SU-DHL-6 (cell line): ENCODE data around the gene GPR62.
A peak's percentile ranks its signal among the peaks of the same experiment; 100 is the strongest.

Experiments
- H2AFZ ChIP-seq: fragments of 200-600 bp; sonication (generic); 2 replicates; pipeline ENCODE4 v1.6.1; 2014; ENCODE audit warnings: low read depth, mild to moderate bottlenecking, moderate library complexity, mixed read lengths, antibody characterized with exemption, low read length; ENCODE audit not compliant: severe bottlenecking
- H3F3A ChIP-seq: fragments of 200-600 bp; shearing (Covaris generic); 2 replicates; pipeline ENCODE4 v1.6.0; 2016; ENCODE audit warnings: antibody characterized with exemption, mild to moderate bottlenecking; ENCODE audit not compliant: insufficient read depth
- H3K27ac ChIP-seq: fragments of 200-600 bp; sonication (generic); 2 replicates; pipeline ENCODE4 v1.5.1; 2016; ENCODE audit warnings: low read depth, mild to moderate bottlenecking, low read length, moderate library complexity, mixed read lengths
- H3K27me3 ChIP-seq: fragments of 200-600 bp; sonication (generic), shearing (Covaris generic); 2 replicates; pipeline ENCODE4 v1.6.0; 2014; ENCODE audit warnings: mild to moderate bottlenecking, low read length
- H3K36me3 ChIP-seq: fragments of 200-600 bp; sonication (generic); 2 replicates; pipeline ENCODE4 v1.6.1; 2014; ENCODE audit warnings: mild to moderate bottlenecking, low read length, mixed read lengths
- H3K4me2 ChIP-seq: fragments of 300-600, 200-600 bp; shearing (Covaris generic), sonication (generic); 2 replicates; pipeline ENCODE4 v1.6.0; 2014; ENCODE audit warnings: low read length, low read depth, mild to moderate bottlenecking; ENCODE audit not compliant: poor library complexity, severe bottlenecking
- H3K4me3 ChIP-seq: fragments of 200-600 bp; sonication (generic); 2 replicates; pipeline ENCODE4 v1.5.1; 2014; ENCODE audit warnings: antibody characterized with exemption, low read length, mild to moderate bottlenecking, mixed read lengths; ENCODE audit not compliant: insufficient read depth, poor library complexity, severe bottlenecking
- H3K79me2 ChIP-seq: fragments of 200-600 bp; sonication (generic); 2 replicates; pipeline ENCODE4 v1.6.1; 2014; ENCODE audit warnings: mild to moderate bottlenecking, low read length, moderate library complexity; ENCODE audit not compliant: insufficient read depth
- H3K9ac ChIP-seq: fragments of 200-600 bp; sonication (generic); 2 replicates; pipeline ENCODE4 v1.7.0; 2014; ENCODE audit warnings: mild to moderate bottlenecking, low read length
- H3K9me2 ChIP-seq: fragments of 200-600 bp; sonication (generic); replicated peaks from 2 replicates; pipeline ENCODE4 v1.6.1; 2014; ENCODE audit warnings: low read length; ENCODE audit not compliant: insufficient read depth
- H3K9me3 ChIP-seq: fragments of 200-600 bp; sonication (generic); 2 replicates; pipeline ENCODE4 v1.6.1; 2014; ENCODE audit warnings: low read length, mixed read lengths; ENCODE audit not compliant: insufficient read depth
- H4K20me1 ChIP-seq: fragments of 200-600 bp; sonication (generic); 2 replicates; pipeline ENCODE4 v1.6.1; 2014; ENCODE audit warnings: low read depth, mild to moderate bottlenecking, antibody characterized with exemption, low read length, moderate library complexity, mixed read lengths
- CTCF ChIP-seq: fragments of 200-600 bp; sonication (generic); IDR thresholded peaks from one replicate; pipeline ENCODE4 v1.5.1; 2017; ENCODE audit warnings: antibody characterized with exemption, mild to moderate bottlenecking, low read length, moderate library complexity; ENCODE audit not compliant: insufficient read depth, poor library complexity, severe bottlenecking
- EZH2phosphoT487 ChIP-seq: fragments of 200-600 bp; sonication (generic), shearing (Covaris generic); conservative IDR thresholded peaks from 2 replicates; pipeline ENCODE4 v1.6.1; 2018; ENCODE audit warnings: mild to moderate bottlenecking, antibody characterized with exemption, low read length, moderate library complexity, mixed read lengths

Gene GPR62

GRCh38 chr3:51982838-51983577 is 27.8 kb downstream of the GPR62 start, which contains the start of gene ACY1:
Gene ACY1 (plus strand): TSS chr3:51983535. CDS start chr3:51984065, 530 bp downstream.
- Histone ChIP-seq H4K20me1 (no peaks in the 10 kb centered on the region), H3K9me3 (no peaks in the 10 kb centered on the region), H3K36me3 (no peaks in the 10 kb centered on the region), H3K4me3 (peak within 1 kb of the TSS; percentile 75), H3K9ac (peak within 1 kb of the TSS; percentile 71), H3K27ac (peak within 1 kb of the TSS; percentile 71), H3F3A (peaks cover 15% of the 10 kb centered on the region), H2AFZ (peak within 1 kb of the TSS; percentile 56), H3K9me2 (no peaks in the 10 kb centered on the region), H3K4me2 (peak within 1 kb of the TSS; percentile 82), H3K27me3 (no peaks in the 10 kb centered on the region), H3K79me2 (peaks cover 7% of the 10 kb centered on the region; the same call in 1 of the 2 replicates)
- TF ChIP-seq CTCF, result no peak
- TF ChIP-seq EZH2phosphoT487, result no peak

GRCh38 chr3:51983578-51984268 is 28.5 kb downstream of the GPR62 start:
- peak overlapping the region; percentile 56 for H2AFZ ChIP-seq
- no peak for TF ChIP-seq EZH2phosphoT487
- TF ChIP-seq CTCF, result no peak
- peaks cover 15% of the 10 kb centered on the region for H3F3A ChIP-seq
- peak overlapping the region; percentile 82 for H3K4me2 ChIP-seq
- H3K36me3 ChIP-seq, result no peaks in the 10 kb centered on the region
- no peaks in the 10 kb centered on the region for H3K27me3 ChIP-seq
- no peaks in the 10 kb centered on the region for H4K20me1 ChIP-seq
- H3K9me2 ChIP-seq, result no peaks in the 10 kb centered on the region
- peak overlapping the region; percentile 71 for H3K27ac ChIP-seq
- H3K9me3 ChIP-seq, result no peaks in the 10 kb centered on the region
- peak overlapping the region; percentile 75 for H3K4me3 ChIP-seq
- peak overlapping the region; percentile 71 for H3K9ac ChIP-seq
- H3K79me2 ChIP-seq, result peaks cover 7% of the 10 kb centered on the region; the same call in 1 of the 2 replicates

GRCh38 chr3:51984269-51984647 is 29.1 kb downstream of the GPR62 start:
- H2AFZ ChIP-seq, result no peak overlapping the region

More at GRCh38 chr3:51984269-51984647, 29.1 kb downstream of the GPR62 start:
- Histone ChIP-seq H3K27me3 (no peaks in the 10 kb centered on the region), H3K79me2 (peaks cover 7% of the 10 kb centered on the region; the same call in 1 of the 2 replicates), H3K36me3 (no peaks in the 10 kb centered on the region), H4K20me1 (no peaks in the 10 kb centered on the region), H3K4me3 (no peak overlapping the region), H3F3A (peaks cover 15% of the 10 kb centered on the region), H3K9me2 (no peaks in the 10 kb centered on the region), H3K4me2 (peak overlapping the region; percentile 82), H3K9ac (no peak overlapping the region), H3K27ac (peak overlapping the region; percentile 43), H3K9me3 (no peaks in the 10 kb centered on the region)
- TF ChIP-seq EZH2phosphoT487 (no peak), CTCF (no peak)
